H1 (cell line): ENCODE results near the gene PHGDH.

Experiments
- BRCA1 ChIP-seq: IDR thresholded peaks from 2 replicates; pipeline ENCODE4 v1.6.1; 2012; ENCODE audit warnings: low read depth, low read length, improper control_type of control experiment
- EP300 ChIP-seq, 2 experiments: IDR thresholded peaks; 1 replicate in 1 of 2; 2 replicates in 1 of 2; pipeline ENCODE4 v1.6.1; 2011 to 2012; ENCODE audit warnings: low read depth in 2 of 2, low read length in 2 of 2, mild to moderate bottlenecking in 2 of 2, borderline replicate concordance in 1 of 2, inconsistent platforms in 1 of 2, moderate library complexity in 1 of 2
- PHF8 ChIP-seq: fragments of 200-600 bp; sonication (generic); conservative IDR thresholded peaks from 2 replicates; pipeline ENCODE4 v1.7.1; 2012; ENCODE audit warnings: low read depth, mild to moderate bottlenecking, inconsistent platforms, low read length, moderate library complexity
- POLR2A ChIP-seq, 2 experiments: IDR thresholded peaks; 1 replicate in 1 of 2; 2 replicates in 1 of 2; pipeline ENCODE4 v1.6.1; 2011; ENCODE audit warnings: low read depth in 2 of 2, low read length in 2 of 2, mild to moderate bottlenecking in 2 of 2; ENCODE audit errors: control extremely low read depth in 1 of 2
- POLR2AphosphoS5 ChIP-seq: IDR thresholded peaks from 2 replicates; pipeline ENCODE4 v1.6.1; 2011; ENCODE audit warnings: low read depth, low read length
- RAD21 ChIP-seq, 2 experiments: IDR thresholded peaks in 1 of 2; conservative IDR thresholded peaks in 1 of 2; 2 replicates each; pipeline ENCODE4 v1.6.1; 2011; ENCODE audit warnings: low read depth in 2 of 2, low read length in 2 of 2, improper control_type of control experiment in 1 of 2, inconsistent platforms in 1 of 2, mild to moderate bottlenecking in 1 of 2, moderate library complexity in 1 of 2
- RBBP5 ChIP-seq: IDR thresholded peaks from 2 replicates; pipeline ENCODE4 v1.7.1; 2012; ENCODE audit warnings: low read depth, mild to moderate bottlenecking, inconsistent platforms, low read length, moderate library complexity, borderline replicate concordance
- RNF2 ChIP-seq: fragments of 200-900, 300-1000 bp; sonication (generic); IDR thresholded peaks from 2 replicates; pipeline ENCODE4 v1.7.1; 2016; ENCODE audit warnings: borderline replicate concordance, low read depth, mild to moderate bottlenecking, antibody characterized with exemption, low read length; ENCODE audit not compliant: poor library complexity, severe bottlenecking; ENCODE audit errors: missing control alignments
- SP1 ChIP-seq: IDR thresholded peaks from 2 replicates; pipeline ENCODE4 v1.6.1; 2011; ENCODE audit warnings: low read depth, low read length
- SUZ12 ChIP-seq: fragments of 200-600 bp; sonication (generic); IDR thresholded peaks from 2 replicates; pipeline ENCODE4 v1.6.1; 2012; ENCODE audit warnings: mild to moderate bottlenecking, inconsistent platforms, low read length, moderate library complexity, mixed read lengths
- TBP ChIP-seq: IDR thresholded peaks from 2 replicates; pipeline ENCODE4 v1.6.1; 2011; ENCODE audit warnings: low read depth, low read length, improper control_type of control experiment
- ZNF274 ChIP-seq: IDR thresholded peaks from 2 replicates; pipeline ENCODE4 v1.7.0; 2012; ENCODE audit warnings: low read length, borderline replicate concordance; ENCODE audit errors: extremely low read depth
- TF ChIP-seq, protein P1 (sequence below), 3 experiments: IDR thresholded peaks; 1 replicate in 2 of 3; 2 replicates in 1 of 3; pipeline versions ENCODE4 v1.5.1 to v1.6.1; 2011; ENCODE audit warnings: low read length in 3 of 3, mild to moderate bottlenecking in 3 of 3, inconsistent platforms in 2 of 3, low read depth in 1 of 3, moderate library complexity in 1 of 3; ENCODE audit not compliant: insufficient read depth in 1 of 3; ENCODE audit errors: control extremely low read depth in 1 of 3
- TF ChIP-seq, protein P2 (sequence below): IDR thresholded peaks from 2 replicates; pipeline ENCODE4 v1.6.1; 2012; ENCODE audit warnings: low read length, inconsistent platforms

DNA sequence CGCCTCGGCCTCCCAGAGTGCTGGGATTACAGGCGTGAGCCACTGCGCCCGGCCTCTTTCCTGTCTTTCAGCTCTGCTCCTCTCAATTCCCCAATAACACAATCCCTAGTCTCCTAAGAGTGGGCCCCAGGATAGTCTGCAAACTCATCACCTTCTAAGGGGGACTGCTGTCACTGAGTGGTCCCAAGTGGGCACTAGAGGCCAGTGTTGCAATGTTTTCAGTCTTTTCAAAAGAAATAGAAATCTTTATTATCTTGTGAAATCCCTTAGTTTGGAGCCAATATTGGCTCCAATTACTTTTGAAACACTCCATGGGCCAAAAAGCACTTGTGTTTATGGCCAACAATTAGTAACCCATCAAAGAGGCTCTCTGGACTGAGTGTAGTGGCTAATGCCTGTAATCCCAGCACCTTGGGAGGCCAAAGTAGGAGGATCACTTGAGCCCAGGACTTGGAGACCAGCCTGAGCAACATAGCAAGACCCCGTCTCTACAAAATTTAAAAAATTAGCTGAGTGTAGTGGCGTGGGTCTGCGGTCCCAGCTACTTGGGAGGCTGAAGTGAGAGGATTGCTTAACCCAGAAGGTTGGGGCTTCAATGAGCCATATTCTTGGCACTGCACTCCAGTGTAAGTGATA is 35.0 kb upstream of the PHGDH start:
- TF ChIP-seq, protein P1, sequence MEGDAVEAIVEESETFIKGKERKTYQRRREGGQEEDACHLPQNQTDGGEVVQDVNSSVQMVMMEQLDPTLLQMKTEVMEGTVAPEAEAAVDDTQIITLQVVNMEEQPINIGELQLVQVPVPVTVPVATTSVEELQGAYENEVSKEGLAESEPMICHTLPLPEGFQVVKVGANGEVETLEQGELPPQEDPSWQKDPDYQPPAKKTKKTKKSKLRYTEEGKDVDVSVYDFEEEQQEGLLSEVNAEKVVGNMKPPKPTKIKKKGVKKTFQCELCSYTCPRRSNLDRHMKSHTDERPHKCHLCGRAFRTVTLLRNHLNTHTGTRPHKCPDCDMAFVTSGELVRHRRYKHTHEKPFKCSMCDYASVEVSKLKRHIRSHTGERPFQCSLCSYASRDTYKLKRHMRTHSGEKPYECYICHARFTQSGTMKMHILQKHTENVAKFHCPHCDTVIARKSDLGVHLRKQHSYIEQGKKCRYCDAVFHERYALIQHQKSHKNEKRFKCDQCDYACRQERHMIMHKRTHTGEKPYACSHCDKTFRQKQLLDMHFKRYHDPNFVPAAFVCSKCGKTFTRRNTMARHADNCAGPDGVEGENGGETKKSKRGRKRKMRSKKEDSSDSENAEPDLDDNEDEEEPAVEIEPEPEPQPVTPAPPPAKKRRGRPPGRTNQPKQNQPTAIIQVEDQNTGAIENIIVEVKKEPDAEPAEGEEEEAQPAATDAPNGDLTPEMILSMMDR (IDR thresholded peaks at IDR 0.05; ENCODE audit: control extremely low read depth in 1 of 3, insufficient read depth in 1 of 3, low read depth in 1 of 3, low read length in 3 of 3) = peak; percentile 10 to 42 (median 17); a peak in 3 of 4 replicates
- TF ChIP-seq POLR2A (IDR thresholded peaks at IDR 0.05; ENCODE audit: control extremely low read depth in 1 of 2, low read depth in 2 of 2, low read length in 2 of 2) = no peak
- no peak for TF ChIP-seq PHF8
- no peak for TF ChIP-seq ZNF274
- TF ChIP-seq RBBP5 = no peak
- TF ChIP-seq RNF2 = no peak
- no peak for TF ChIP-seq POLR2AphosphoS5
- no peak for TF ChIP-seq EP300 (IDR thresholded peaks at IDR 0.05; ENCODE audit: borderline replicate concordance in 1 of 2, low read depth in 2 of 2, low read length in 2 of 2)
- TF ChIP-seq SP1 = no peak
- no peak for TF ChIP-seq SUZ12
- TF ChIP-seq, protein P2, sequence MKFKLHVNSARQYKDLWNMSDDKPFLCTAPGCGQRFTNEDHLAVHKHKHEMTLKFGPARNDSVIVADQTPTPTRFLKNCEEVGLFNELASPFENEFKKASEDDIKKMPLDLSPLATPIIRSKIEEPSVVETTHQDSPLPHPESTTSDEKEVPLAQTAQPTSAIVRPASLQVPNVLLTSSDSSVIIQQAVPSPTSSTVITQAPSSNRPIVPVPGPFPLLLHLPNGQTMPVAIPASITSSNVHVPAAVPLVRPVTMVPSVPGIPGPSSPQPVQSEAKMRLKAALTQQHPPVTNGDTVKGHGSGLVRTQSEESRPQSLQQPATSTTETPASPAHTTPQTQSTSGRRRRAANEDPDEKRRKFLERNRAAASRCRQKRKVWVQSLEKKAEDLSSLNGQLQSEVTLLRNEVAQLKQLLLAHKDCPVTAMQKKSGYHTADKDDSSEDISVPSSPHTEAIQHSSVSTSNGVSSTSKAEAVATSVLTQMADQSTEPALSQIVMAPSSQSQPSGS = no peak
- peak; percentile 45 to 60; a peak in 3 of 4 replicates for TF ChIP-seq RAD21 (IDR thresholded peaks at IDR 0.05 in 1 of 2, conservative IDR thresholded peaks at IDR 0.05 in 1 of 2; ENCODE audit: low read depth in 2 of 2, low read length in 2 of 2)
- no peak for TF ChIP-seq BRCA1
- TF ChIP-seq TBP = no peak
